C1 segment of cervical spinal cord (tissue), 14 donors: ENCODE data around the gene TEX101.
"Not testable (repeated sequence)": the region's sequence is repeated elsewhere in the genome, so short reads cannot be mapped to it uniquely, and the experiment has no call there.

ENCODE experiments used
- DNase-seq, 14 donors: peaks; one replicate each; lab custom pipeline; 2025; lab: John Stamatoyannopoulos, UW

Gene TEX101

GRCh38 chr19:43414554-43414953 is at the start of gene TEX101:
Gene TEX101 (plus strand): TSS chr19:43414890. CDS start chr19:43415920, 1,030 bp downstream.
- no peak for DNase-seq

- DNase-seq = not testable (repeated sequence)
Measured at GRCh38 chr19:43365677-43366076, 49.0 kb upstream of the TEX101 start.

- no peak for DNase-seq
Measured at GRCh38 chr19:43367822-43368221, 46.9 kb upstream of the TEX101 start.

GRCh38 chr19:43368897-43369296 is 45.8 kb upstream of the TEX101 start:
- not testable (repeated sequence) for DNase-seq

GRCh38 chr19:43371909-43372308 is 42.8 kb upstream of the TEX101 start:
- DNase-seq = no peak

GRCh38 chr19:43372462-43372861 is 42.2 kb upstream of the TEX101 start:
- no peak for DNase-seq

GRCh38 chr19:43377624-43378023 is 37.1 kb upstream of the TEX101 start:
- DNase-seq = not testable (repeated sequence)

- DNase-seq = no peak
Measured at GRCh38 chr19:43380008-43380407, 34.7 kb upstream of the TEX101 start.

- no peak for DNase-seq
Measured at GRCh38 chr19:43380771-43381386, 33.8 kb upstream of the TEX101 start.

- DNase-seq = not testable (repeated sequence)
Measured at GRCh38 chr19:43382586-43383216, 32.0 kb upstream of the TEX101 start.

- not testable (repeated sequence) for DNase-seq
Measured at GRCh38 chr19:43383254-43383653, 31.4 kb upstream of the TEX101 start.

GRCh38 chr19:43383759-43384158 is 30.9 kb upstream of the TEX101 start:
- not testable (repeated sequence) for DNase-seq

GRCh38 chr19:43390903-43391551 is 23.7 kb upstream of the TEX101 start:
- not testable (repeated sequence) for DNase-seq

- DNase-seq = not testable (repeated sequence)
Measured at GRCh38 chr19:43391552-43391935, 23.1 kb upstream of the TEX101 start.

GRCh38 chr19:43393501-43393900 is 21.2 kb upstream of the TEX101 start:
- DNase-seq = not testable (repeated sequence)

GRCh38 chr19:43395561-43395960 is 19.1 kb upstream of the TEX101 start:
- no peak for DNase-seq

- DNase-seq = no peak
Measured at GRCh38 chr19:43406297-43406696, 8.4 kb upstream of the TEX101 start.

- no peak for DNase-seq
Measured at GRCh38 chr19:43407416-43408005, 7.2 kb upstream of the TEX101 start.

- DNase-seq = no peak
Measured at GRCh38 chr19:43408043-43408442, 6.6 kb upstream of the TEX101 start.

GRCh38 chr19:43409415-43409814 is 5.3 kb upstream of the TEX101 start:
- DNase-seq = no peak

GRCh38 chr19:43412441-43412840 is 2.2 kb upstream of the TEX101 start:
- no peak for DNase-seq

- no peak for DNase-seq
Measured at GRCh38 chr19:43416951-43417623, 2.4 kb downstream of the TEX101 start.
